Measurements from ENCODE around the gene CXXC5.
A peak's percentile ranks its signal among the peaks of the same experiment; 100 is the strongest.

The CXXC5 gene

DNA sequence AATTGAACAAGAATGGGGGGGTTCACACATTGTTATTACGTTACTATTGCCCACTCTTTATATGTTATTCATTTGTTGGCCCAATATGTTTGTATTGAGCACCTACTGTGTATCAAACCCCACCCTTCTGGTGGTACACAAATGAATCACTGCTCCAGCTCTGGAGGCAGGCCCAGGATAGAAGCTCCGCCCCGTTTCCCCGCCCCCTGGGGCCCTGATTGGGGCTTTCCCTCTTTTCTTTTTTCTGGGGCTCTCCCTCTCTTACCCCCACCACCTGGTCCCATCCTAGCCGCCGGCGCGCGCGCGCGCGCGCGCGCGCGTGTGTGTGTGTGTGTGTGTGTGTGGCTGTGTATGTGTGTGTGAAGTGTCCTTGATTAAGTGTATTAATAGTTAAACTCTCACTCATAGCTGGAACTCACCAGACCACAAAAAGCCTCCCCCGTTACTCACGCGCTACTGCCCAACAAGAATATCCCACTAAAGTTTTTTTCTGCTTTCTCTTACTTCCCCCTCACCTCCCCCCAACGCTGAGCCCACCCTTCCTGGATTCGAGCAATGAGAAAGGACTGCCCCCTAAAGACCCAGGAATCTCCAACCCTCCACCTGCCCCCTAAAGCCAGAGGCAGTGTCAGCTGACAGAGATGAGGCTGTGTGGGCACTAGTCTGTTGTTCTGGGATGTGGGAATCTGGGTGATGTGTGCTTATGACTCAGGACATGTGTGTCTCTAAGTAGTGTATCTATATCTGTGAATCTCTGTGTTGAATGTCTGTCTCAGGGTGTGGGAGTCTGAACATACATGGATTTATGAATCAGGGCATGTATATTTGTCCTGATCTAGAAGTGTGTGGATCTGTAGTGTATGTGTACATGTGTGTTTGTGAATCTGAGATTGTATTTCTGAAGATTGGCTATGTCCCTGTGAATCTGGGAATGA, 4.0 kb downstream of the CXXC5 start:
- H3K4me3 ChIP-seq (ENCODE audit: low read depth, low read length), result peak overlapping the region; percentile 31
- TF ChIP-seq, protein P1, sequence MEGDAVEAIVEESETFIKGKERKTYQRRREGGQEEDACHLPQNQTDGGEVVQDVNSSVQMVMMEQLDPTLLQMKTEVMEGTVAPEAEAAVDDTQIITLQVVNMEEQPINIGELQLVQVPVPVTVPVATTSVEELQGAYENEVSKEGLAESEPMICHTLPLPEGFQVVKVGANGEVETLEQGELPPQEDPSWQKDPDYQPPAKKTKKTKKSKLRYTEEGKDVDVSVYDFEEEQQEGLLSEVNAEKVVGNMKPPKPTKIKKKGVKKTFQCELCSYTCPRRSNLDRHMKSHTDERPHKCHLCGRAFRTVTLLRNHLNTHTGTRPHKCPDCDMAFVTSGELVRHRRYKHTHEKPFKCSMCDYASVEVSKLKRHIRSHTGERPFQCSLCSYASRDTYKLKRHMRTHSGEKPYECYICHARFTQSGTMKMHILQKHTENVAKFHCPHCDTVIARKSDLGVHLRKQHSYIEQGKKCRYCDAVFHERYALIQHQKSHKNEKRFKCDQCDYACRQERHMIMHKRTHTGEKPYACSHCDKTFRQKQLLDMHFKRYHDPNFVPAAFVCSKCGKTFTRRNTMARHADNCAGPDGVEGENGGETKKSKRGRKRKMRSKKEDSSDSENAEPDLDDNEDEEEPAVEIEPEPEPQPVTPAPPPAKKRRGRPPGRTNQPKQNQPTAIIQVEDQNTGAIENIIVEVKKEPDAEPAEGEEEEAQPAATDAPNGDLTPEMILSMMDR (IDR thresholded peaks at IDR 0.05; ENCODE audit: borderline replicate concordance, insufficient read depth, low read depth, low read length), result no peak

DNA sequence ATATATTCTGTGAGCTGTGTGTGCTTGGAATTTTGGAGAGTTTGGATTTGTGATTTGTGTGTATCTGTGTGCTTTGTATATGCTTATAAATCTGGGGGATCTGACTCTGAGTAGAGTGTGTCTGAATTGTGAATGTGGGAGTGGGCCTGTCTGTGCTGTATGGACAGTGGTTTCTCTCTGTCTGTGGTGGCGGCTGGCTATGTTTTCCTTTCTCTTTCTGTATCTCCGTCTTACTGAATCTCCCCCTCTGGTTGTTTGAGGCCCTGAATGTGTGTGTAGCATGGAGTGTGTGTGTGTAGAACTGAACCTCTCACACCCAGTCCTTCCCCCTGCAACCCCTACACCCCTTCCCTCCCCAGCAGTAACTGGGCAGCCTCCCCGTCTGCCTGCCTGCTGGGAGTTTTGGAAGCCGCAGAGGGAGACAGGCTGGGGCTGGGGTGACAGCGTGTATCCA, 4.7 kb downstream of the CXXC5 start:
- TF ChIP-seq, protein P1 (IDR thresholded peaks at IDR 0.05; ENCODE audit: borderline replicate concordance, insufficient read depth, low read depth, low read length), result no peak
- peak overlapping the region; percentile 24 for H3K4me3 ChIP-seq (ENCODE audit: low read depth, low read length)

DNA sequence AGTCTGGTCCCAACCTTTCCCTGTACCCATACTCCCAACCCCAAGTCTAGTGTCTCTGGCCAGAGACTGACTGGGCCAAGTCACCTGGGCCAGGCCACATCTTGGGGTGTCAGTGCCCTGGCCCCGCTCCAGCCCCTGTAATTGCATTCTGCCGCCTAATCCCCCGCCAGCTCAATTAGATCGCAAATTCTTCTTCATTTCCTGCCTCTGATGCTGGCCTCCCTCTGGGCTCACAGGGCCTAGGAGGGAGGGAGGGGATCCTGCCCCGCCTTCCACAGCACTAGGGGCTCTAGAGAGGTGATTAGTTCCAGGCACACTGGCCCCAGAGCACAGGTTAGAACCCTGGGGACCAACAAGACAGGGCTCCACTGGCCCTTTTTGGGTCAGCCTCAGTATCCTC, 5.5 kb downstream of the CXXC5 start:
- H3K4me3 ChIP-seq (ENCODE audit: low read depth, low read length), result peak overlapping the region; percentile 24

DNA sequence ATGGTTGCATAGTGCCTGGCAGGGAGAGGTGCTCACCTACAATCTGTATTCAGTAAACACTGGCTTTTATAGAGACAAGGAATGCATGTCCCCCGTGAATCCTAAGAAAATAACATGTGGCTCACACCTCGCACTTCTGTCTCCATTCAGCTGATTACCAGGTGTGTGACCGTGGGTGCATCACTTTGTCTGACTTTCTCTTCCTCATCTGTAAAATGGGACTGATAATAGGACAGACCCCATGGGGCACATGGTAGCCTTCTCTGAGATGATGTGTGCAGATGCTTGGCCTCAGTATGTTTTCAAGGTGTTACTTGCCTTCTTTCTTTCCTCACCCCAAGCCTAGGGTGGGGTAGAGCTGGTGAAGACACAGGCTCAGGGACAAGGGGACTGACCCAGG, 6.3 kb downstream of the CXXC5 start:
- no peak overlapping the region for H3K4me3 ChIP-seq (ENCODE audit: low read depth, low read length)
- TF ChIP-seq, protein P1 (IDR thresholded peaks at IDR 0.05; ENCODE audit: borderline replicate concordance, insufficient read depth, low read depth, low read length), result no peak

More for the DNA sequence above, 5.5 kb downstream of the CXXC5 start:
- TF ChIP-seq, protein P1 (IDR thresholded peaks at IDR 0.05; ENCODE audit: borderline replicate concordance, insufficient read depth, low read depth, low read length), result no peak

DNA sequence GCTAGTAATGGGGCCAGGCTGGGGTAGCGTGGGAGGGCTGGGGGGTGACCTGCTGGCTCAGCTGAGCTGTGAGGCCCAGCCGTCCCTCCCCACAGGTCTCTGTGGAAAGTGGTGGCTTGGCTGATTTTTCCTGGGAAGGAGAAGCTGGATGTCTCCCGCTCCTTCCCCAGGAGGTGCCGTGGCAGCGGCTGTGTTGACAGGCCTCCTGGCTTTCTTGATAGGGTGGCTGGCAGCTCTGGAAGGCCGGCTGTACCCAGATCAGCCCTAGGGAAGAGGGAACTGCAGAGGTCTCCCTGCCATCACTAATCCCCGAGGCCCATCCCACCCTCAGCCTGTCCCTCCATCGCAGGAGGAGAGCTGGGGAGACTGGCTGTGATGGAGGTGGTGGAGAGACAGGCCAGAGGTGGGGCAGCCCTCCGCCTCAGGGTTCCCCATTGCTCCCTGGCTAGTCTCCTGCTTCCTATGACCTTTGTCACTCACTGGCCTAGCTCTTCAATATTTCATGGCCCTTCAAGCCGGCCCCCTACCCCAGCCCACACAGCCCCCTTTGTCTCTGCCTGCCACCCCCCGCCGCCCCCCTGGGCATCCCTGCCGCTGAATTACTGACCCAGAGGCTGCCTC, 6.8 kb downstream of the CXXC5 start:
- peak overlapping the region; percentile 6 for H3K4me3 ChIP-seq (ENCODE audit: low read depth, low read length)
- TF ChIP-seq, protein P1 (IDR thresholded peaks at IDR 0.05; ENCODE audit: borderline replicate concordance, insufficient read depth, low read depth, low read length), result no peak

DNA sequence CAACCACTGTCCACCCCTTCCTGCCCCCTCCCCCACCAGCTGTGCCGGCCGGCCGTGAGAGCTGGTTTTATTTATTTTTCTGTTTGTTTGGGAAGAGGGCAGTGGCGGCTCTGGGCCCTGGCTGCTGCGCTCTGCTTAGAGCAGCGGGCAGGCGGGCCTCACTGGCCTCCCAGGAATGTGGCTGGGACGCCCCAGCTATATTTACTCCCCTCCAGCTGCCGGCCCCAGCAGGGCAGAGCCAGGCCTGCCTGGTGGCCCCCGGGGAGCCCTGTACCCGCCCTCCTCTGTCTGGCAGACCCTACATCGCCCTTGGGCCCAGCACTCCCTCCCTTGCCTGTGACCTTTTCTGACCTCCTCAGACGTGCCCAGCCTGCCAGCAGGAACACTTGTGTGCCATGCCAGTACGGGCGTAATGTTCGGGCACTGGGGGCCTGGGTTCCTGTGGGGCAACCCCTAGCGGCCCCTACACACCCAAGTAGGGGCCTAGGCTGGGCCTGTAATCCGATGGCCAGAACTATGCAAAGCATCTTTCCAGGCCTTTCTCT, 7.7 kb downstream of the CXXC5 start:
- H3K4me3 ChIP-seq (ENCODE audit: low read depth, low read length), result no peak overlapping the region
- TF ChIP-seq, protein P1 (IDR thresholded peaks at IDR 0.05; ENCODE audit: borderline replicate concordance, insufficient read depth, low read depth, low read length), result no peak
